OCI-LY7 (cell line): ENCODE results near the gene SLC26A9. TPM values are rescaled to one million over a fixed set of nuclear protein-coding genes. Genes with fewer than 3 reads are reported as not detected.

Experiments
- BruUV-seq: library from RNA; stranded (reverse); fragments of 400-500 nt; replicated peaks from 2 replicates; lab custom pipeline; 2021; lab: Mats Ljungman, UMichigan
- CTCF ChIA-PET: fragments of 300-600 bp; sonication (Branson Sonifier 250); formaldehyde crosslinking; loops from one replicate; lab custom pipeline; 2022; ENCODE audit warnings: antibody characterized with exemption; ENCODE audit not compliant: unreplicated experiment; lab: Charles Lee
- POLR2A ChIA-PET: fragments of 300-600 bp; sonication (Branson Sonifier 250); formaldehyde crosslinking; loops from one replicate; lab custom pipeline; 2022; ENCODE audit warnings: antibody characterized with exemption; lab: Charles Lee
- DNase-seq: peaks from one replicate; pipeline ENCODE4 v3.0.0-alpha.2; 2015; ENCODE audit warnings: low spot score
- H2AFZ ChIP-seq: fragments of 200-600 bp; sonication (generic), shearing (Covaris generic); 2 replicates; pipeline ENCODE4 v1.6.1; 2014; ENCODE audit warnings: mild to moderate bottlenecking, antibody characterized with exemption, low read length, moderate library complexity
- H3K27ac ChIP-seq: fragments of 200-600 bp; sonication (generic); 2 replicates; pipeline ENCODE4 v1.5.1; 2014; ENCODE audit warnings: mixed run types, low read depth, mild to moderate bottlenecking, moderate library complexity, low read length, inconsistent platforms; ENCODE audit not compliant: poor library complexity, severe bottlenecking
- H3K36me3 ChIP-seq: fragments of 200-600 bp; sonication (generic); 2 replicates; pipeline ENCODE4 v1.6.1; 2014; ENCODE audit warnings: mild to moderate bottlenecking, antibody characterized with exemption, low read length, moderate library complexity, mixed read lengths; ENCODE audit not compliant: insufficient read depth
- H3K4me1 ChIP-seq: fragments of 200-600 bp; sonication (generic); 2 replicates; pipeline ENCODE4 v1.5.1; 2014; ENCODE audit warnings: mild to moderate bottlenecking, low read length; ENCODE audit not compliant: insufficient read depth, poor library complexity, severe bottlenecking
- H3K4me2 ChIP-seq: fragments of 200-600 bp; sonication (generic); 2 replicates; pipeline ENCODE4 v1.6.1; 2014; ENCODE audit warnings: mild to moderate bottlenecking, low read length
- H3K4me3 ChIP-seq: fragments of 200-600 bp; sonication (generic); 2 replicates; pipeline ENCODE4 v1.5.1; 2014; ENCODE audit warnings: mild to moderate bottlenecking, low read depth, low read length; ENCODE audit not compliant: poor library complexity, severe bottlenecking
- H3K79me2 ChIP-seq: fragments of 200-600 bp; sonication (generic); 2 replicates; pipeline ENCODE4 v1.6.1; 2016; ENCODE audit warnings: low read depth, mild to moderate bottlenecking, low read length, moderate library complexity, mixed read lengths; ENCODE audit not compliant: insufficient read depth
- H3K9me2 ChIP-seq: fragments of 200-600 bp; sonication (generic); 2 replicates; pipeline ENCODE4 v1.6.1; 2016; ENCODE audit warnings: mild to moderate bottlenecking, low read length, mixed read lengths; ENCODE audit not compliant: insufficient read depth
- H3K9me3 ChIP-seq: fragments of 200-600 bp; sonication (generic); 2 replicates; pipeline ENCODE4 v1.6.1; 2014; ENCODE audit warnings: mild to moderate bottlenecking, mixed run types, low read length, mixed read lengths
- H4K20me1 ChIP-seq: fragments of 200-600 bp; sonication (generic); 2 replicates; pipeline ENCODE4 v1.6.1; 2014; ENCODE audit warnings: mild to moderate bottlenecking, antibody characterized with exemption, low read length, moderate library complexity, mixed read lengths; ENCODE audit not compliant: insufficient read depth
- CTCF ChIP-seq: fragments of 200-600 bp; sonication (generic); conservative IDR thresholded peaks from 2 replicates; pipeline ENCODE4 v1.5.1; 2014; ENCODE audit warnings: mild to moderate bottlenecking, antibody characterized with exemption, low read length, moderate library complexity, mixed read lengths
- EZH2phosphoT487 ChIP-seq: fragments of 200-600 bp; sonication (generic); IDR thresholded peaks from 2 replicates; pipeline ENCODE4 v1.6.1; 2018; ENCODE audit warnings: low read depth, borderline replicate concordance, mild to moderate bottlenecking, mixed run types, antibody characterized with exemption, low read length, moderate library complexity, mixed read lengths
- intact Hi-C: fragments of 100-400 bp; cut with micrococcal nuclease; formaldehyde crosslinking; loops from one replicate; pipeline ENCODE4 v1.10.0; 2022; ENCODE audit not compliant: unreplicated experiment
- total RNA-seq, 2 experiments: library from RNA; depleted of rRNA in 1 of 2; stranded (reverse); fragments of >200 nt in 1 of 2; shearing (Covaris generic) in 1 of 2; gene quantifications; 2 replicates each; pipeline ENCODE4 v1.2.3, GENCODE V29; 2014 to 2022

The SLC26A9 gene
- total RNA-seq, 2 experiments from 2014 or later, result not detected

- Histone ChIP-seq H3K4me1 (no peaks in the 10 kb centered on the region), H3K27ac (no peak overlapping the region), H3K9me2 (no peaks in the 10 kb centered on the region), H4K20me1 (no peaks in the 10 kb centered on the region), H3K36me3 (no peaks in the 10 kb centered on the region), H3K79me2 (no peaks in the 10 kb centered on the region), H3K4me3 (no peak overlapping the region), H2AFZ (no peak overlapping the region), H3K9me3 (no peaks in the 10 kb centered on the region), H3K4me2 (no peak overlapping the region)
- ChIA-PET POLR2A (interaction anchor here (0.9 kb wide), 1 partner anchor 77 kb away, joined by 4 read pairs; no protein-coding TSS in a partner anchor), CTCF (no interaction called here)
- DNase-seq, result no peak
- no TSS peak for BruUV-seq
- intact Hi-C loops, result no loop called here
- TF ChIP-seq CTCF (no peak), EZH2phosphoT487 (no peak)
Observed at GRCh38 chr1:205972081-205972480, 28.8 kb upstream of the SLC26A9 start.

- POLR2A ChIA-PET, result interaction anchor here (0.9 kb wide), 1 partner anchor 76 kb away, joined by 4 read pairs; no protein-coding TSS in a partner anchor
- no peak for DNase-seq
- H3K4me3 ChIP-seq, result no peak overlapping the region
- no peak overlapping the region for H3K27ac ChIP-seq
- TF ChIP-seq EZH2phosphoT487, result no peak
- TF ChIP-seq CTCF, result no peak
- no peaks in the 10 kb centered on the region for H3K9me3 ChIP-seq
- BruUV-seq, result no TSS peak
- H4K20me1 ChIP-seq, result no peaks in the 10 kb centered on the region
- no peaks in the 10 kb centered on the region for H3K79me2 ChIP-seq
- no peaks in the 10 kb centered on the region for H3K4me1 ChIP-seq
- intact Hi-C loops, result no loop called here
- H3K9me2 ChIP-seq, result no peaks in the 10 kb centered on the region
- CTCF ChIA-PET, result no interaction called here
- no peak overlapping the region for H2AFZ ChIP-seq
- H3K4me2 ChIP-seq, result no peak overlapping the region
- H3K36me3 ChIP-seq, result no peaks in the 10 kb centered on the region
Observed at GRCh38 chr1:205971082-205971481, 27.8 kb upstream of the SLC26A9 start.

- TF ChIP-seq EZH2phosphoT487 (no peak), CTCF (no peak)
- Histone ChIP-seq H3K4me3 (no peak overlapping the region), H3K9me2 (no peaks in the 10 kb centered on the region), H3K36me3 (no peaks in the 10 kb centered on the region), H3K9me3 (no peaks in the 10 kb centered on the region), H3K79me2 (no peaks in the 10 kb centered on the region), H3K4me1 (no peaks in the 10 kb centered on the region), H2AFZ (no peak overlapping the region), H3K27ac (no peak overlapping the region), H3K4me2 (no peak overlapping the region), H4K20me1 (no peaks in the 10 kb centered on the region)
- CTCF ChIA-PET, result no interaction called here
- POLR2A ChIA-PET, result no interaction called here
- no TSS peak for BruUV-seq
- no peak for DNase-seq
- intact Hi-C loops, result no loop called here
Observed at GRCh38 chr1:205970486-205970885, 27.2 kb upstream of the SLC26A9 start.
